HPDE6-E6E7 (cell line): ENCODE results near the gene RAG1.
A peak's percentile ranks its signal among the peaks of the same experiment; 100 is the strongest.

Experiments used
- DNase-seq: peaks from one replicate; pipeline ENCODE4 v3.0.0; 2011; ENCODE audit warnings: missing footprints; ENCODE audit errors: extremely low spot score

RAG1 gene

GRCh38 chr11:36590513-36590912, 22.7 kb downstream of the RAG1 start:
- DNase-seq: no peak

GRCh38 chr11:36591433-36591832, 23.6 kb downstream of the RAG1 start:
- no peak for DNase-seq

GRCh38 chr11:36594316-36594989, 26.6 kb downstream of the RAG1 start, which contains the start of gene IFTAP:
TSS of gene IFTAP (plus strand) at chr11:36594502. CDS start at chr11:36610104, 15,602 bp downstream.
- DNase-seq: peak; percentile 85

- DNase-seq: no peak
Observed at GRCh38 chr11:36596880-36597279, 29.1 kb downstream of the RAG1 start.

GRCh38 chr11:36598051-36598450, 30.2 kb downstream of the RAG1 start, which contains the start of gene RAG2:
TSS of gene RAG2 (minus strand) at chr11:36598236. CDS start at chr11:36594168, 4,068 bp downstream.
- no peak for DNase-seq

- no peak for DNase-seq
Observed at GRCh38 chr11:36600180-36600579, 32.4 kb downstream of the RAG1 start.

- no peak for DNase-seq
Observed at GRCh38 chr11:36601155-36601554, 33.3 kb downstream of the RAG1 start.

GRCh38 chr11:36602135-36602534, 34.3 kb downstream of the RAG1 start:
- no peak for DNase-seq

- DNase-seq: no peak
Observed at GRCh38 chr11:36605221-36606216, 37.7 kb downstream of the RAG1 start.

- DNase-seq: no peak
Observed at GRCh38 chr11:36608491-36609199, 40.8 kb downstream of the RAG1 start.

GRCh38 chr11:36609383-36609782, 41.6 kb downstream of the RAG1 start:
- no peak for DNase-seq

GRCh38 chr11:36615826-36616225, 48.0 kb downstream of the RAG1 start:
- no peak for DNase-seq

- no peak for DNase-seq
Observed at GRCh38 chr11:36617543-36618362, 49.9 kb downstream of the RAG1 start.

GRCh38 chr11:36618363-36619047, 50.7 kb downstream of the RAG1 start:
- no peak for DNase-seq

GRCh38 chr11:36619502-36619901, 51.7 kb downstream of the RAG1 start:
- DNase-seq: no peak

GRCh38 chr11:36620246-36620645, 52.4 kb downstream of the RAG1 start:
- no peak for DNase-seq

- no peak for DNase-seq
Observed at GRCh38 chr11:36622431-36623136, 54.8 kb downstream of the RAG1 start.

- no peak for DNase-seq
Observed at GRCh38 chr11:36623494-36623893, 55.7 kb downstream of the RAG1 start.

GRCh38 chr11:36627006-36627405, 59.2 kb downstream of the RAG1 start:
- no peak for DNase-seq

- no peak for DNase-seq
Observed at GRCh38 chr11:36627471-36627870, 59.7 kb downstream of the RAG1 start.
